Activated CD8-positive, alpha-beta memory T cell treated with anti-CD3 and anti-CD28 coated beads, Interleukin-2, amount 50 U/mL, for 24 hours (primary cell): ENCODE data around the gene IGFALS.

Experiments used
- DNase-seq: peaks from one replicate; pipeline ENCODE4 v3.0.0-alpha.2; 2020; ENCODE audit errors: extremely low read depth

Gene IGFALS

DNA sequence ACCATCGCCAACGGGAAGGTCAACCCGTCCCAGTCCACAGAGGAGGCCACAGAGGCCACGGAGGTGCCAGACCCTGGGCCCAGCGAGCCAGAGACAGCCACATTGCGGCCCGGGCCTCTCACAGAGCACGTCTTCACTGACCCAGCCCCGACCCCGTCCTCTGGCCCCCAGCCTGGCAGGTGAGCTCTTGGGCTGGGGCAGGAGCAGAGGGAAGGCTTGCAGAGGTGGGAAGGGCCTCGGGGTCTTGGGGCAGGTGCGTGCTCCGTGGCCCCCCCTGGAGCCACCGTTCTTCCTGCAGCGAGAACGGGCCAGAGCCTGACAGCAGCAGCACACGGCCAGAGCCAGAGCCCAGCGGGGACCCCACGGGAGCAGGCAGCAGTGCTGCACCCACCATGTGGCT lies 27.3 kb downstream of the IGFALS start:
- DNase-seq: no peak

- no peak for DNase-seq
Measured at GRCh38 chr16:1765826-1766225, 27.7 kb downstream of the IGFALS start.

GRCh38 chr16:1764971-1765370 lies 28.5 kb downstream of the IGFALS start:
- DNase-seq: no peak

- DNase-seq: no peak
Measured at GRCh38 chr16:1763521-1764511, 29.7 kb downstream of the IGFALS start.

DNA sequence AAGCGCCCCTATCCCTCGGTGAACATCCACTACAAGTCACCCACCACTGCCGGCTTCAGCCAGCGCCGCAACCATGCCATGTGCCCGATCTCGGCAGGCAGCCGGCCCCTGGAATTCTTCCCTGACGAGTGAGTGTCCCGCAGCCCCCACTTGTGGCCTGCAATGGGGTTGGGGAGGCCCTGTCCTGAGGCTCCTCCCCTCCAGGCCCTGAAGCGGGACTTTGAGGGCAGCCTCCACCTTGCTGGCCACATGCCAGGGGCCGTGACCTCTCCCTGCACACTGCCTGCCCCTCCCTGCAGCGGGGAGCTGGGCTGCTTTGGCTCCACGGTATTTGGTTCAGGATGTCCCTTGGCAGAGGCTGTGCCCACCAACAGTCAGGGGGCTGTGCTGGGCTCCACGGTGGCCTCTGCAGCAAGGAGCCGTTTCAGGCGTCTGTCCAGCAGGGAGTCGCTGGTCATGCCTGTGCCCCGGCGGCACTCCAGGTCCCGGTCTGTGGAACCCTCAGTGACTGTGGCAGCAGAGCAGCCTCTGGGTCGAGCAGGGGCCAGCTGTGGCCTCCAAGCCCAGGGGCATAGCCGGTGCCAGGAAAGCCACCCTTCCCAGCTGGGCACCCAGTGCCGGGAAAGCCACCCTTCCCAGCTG lies 30.5 kb downstream of the IGFALS start:
- DNase-seq: no peak

- DNase-seq: no peak
Measured at GRCh38 chr16:1762196-1762878, 31.2 kb downstream of the IGFALS start.

DNA sequence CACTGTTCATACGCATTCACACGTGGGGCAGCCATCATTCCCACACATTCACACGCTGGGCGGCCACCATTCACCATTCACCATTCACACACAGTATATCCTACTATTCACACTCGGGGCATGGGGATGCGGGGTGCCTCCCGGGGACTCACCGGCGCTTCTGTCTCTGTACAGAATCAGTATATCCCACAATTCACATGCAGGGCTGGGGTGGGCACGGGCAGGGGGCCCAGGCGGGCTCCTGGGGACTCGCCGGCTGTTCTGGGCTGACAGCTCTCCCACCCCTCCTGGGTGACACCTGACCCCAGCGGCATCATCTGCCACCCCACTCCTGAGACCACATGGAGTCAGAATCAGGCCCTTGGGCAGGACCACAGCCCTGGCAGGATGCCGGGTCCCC lies 31.8 kb downstream of the IGFALS start:
- no peak for DNase-seq

GRCh38 chr16:1760911-1761310 lies 32.6 kb downstream of the IGFALS start:
- DNase-seq: no peak

DNA sequence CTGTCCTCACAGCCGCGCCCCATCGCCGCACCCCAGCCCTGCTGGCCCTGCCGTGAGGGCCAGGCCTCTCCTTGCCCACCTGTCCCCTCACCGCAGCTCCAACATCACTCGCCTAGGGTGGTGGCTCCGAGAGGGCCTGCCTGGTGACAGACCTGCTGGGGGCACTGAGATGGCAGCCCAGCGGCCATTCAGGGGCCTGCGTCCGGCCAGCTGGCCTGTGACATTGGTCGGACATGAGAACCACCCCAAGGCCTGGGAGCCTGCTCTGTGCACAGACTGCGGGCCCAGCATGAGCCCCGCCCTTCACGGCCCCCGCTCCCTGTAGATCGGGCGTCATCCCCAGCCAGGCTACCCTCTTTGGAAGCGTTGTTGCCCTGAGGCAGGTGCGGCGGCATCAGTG lies 34.0 kb downstream of the IGFALS start:
- DNase-seq: no peak

GRCh38 chr16:1758923-1759322 lies 34.6 kb downstream of the IGFALS start:
- no peak for DNase-seq

DNA sequence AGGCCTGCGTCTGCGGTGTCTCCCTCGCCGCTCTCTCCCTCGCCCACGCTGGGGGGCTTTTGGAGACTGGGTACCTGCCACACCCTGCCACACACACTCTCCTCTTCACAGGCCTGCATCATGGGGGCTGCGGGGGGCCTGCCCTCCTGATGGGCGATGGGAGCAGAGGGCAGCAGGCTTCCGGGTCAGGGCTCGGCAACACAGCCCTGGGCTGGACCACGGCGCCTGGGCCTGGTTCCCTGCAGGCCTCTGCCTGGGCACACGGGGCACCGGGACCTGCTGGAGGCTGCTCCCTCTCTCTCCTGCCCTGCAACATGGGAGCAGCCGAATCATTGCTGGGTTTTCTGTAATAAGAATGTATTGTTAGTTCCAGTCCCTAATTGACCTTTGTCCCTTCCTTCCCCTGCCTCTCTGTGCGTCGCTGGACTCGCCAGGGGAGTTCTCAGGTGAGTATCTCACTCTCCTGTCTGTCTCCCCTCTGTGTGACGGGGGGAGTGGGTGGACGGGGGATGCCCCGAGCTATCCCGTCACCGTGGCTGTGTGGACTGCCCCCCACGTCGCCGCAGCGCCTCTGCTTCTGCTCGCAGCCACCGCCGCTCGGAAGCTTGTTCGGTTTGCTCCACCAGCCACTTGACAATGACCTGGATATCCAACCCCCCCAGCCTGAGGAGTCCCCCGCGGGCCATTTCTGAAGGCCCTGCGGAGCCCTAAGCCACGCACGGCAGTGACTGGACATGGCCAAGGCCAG lies 35.6 kb downstream of the IGFALS start:
- DNase-seq: no peak

DNA sequence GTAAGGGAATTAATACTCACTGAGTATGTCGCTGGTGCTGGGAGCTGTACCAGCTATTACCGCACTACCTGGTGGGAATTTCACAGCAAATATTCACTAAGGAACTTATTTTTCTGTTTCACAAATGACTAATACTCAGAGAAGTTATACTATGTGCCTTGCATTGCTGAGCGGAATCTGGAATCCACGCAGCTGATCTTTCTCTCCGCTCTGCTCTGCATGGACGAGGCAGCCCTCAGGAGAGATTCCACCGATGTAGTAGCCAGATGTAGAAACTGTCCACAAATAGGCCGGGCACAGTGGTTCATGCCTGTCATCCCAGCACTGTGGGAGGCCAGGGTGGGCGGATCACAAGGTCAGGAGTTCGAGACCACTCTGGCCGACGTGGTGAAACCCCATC lies 39.3 kb downstream of the IGFALS start:
- no peak for DNase-seq

- no peak for DNase-seq
Measured at GRCh38 chr16:1752853-1753252, 40.7 kb downstream of the IGFALS start.

DNA sequence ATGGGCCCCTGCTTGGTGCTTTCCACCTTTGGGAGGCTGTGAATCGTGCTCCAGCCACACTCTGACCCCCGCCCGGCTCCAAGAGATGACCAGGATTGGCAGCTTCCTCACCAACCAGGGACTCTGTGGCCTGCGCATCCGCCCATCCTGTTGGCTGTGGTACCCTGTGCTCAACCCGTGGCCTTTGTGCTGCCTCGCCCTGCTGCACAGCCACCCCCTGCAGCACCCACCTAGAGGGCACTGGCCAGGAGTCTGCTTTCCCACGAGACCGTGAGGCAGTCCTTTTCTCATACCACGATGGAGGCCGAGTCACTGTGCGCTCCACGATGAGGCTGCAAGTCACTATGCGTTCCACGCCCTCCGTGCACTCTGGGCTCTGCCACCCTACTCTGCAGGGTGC lies 41.6 kb downstream of the IGFALS start:
- no peak for DNase-seq

DNA sequence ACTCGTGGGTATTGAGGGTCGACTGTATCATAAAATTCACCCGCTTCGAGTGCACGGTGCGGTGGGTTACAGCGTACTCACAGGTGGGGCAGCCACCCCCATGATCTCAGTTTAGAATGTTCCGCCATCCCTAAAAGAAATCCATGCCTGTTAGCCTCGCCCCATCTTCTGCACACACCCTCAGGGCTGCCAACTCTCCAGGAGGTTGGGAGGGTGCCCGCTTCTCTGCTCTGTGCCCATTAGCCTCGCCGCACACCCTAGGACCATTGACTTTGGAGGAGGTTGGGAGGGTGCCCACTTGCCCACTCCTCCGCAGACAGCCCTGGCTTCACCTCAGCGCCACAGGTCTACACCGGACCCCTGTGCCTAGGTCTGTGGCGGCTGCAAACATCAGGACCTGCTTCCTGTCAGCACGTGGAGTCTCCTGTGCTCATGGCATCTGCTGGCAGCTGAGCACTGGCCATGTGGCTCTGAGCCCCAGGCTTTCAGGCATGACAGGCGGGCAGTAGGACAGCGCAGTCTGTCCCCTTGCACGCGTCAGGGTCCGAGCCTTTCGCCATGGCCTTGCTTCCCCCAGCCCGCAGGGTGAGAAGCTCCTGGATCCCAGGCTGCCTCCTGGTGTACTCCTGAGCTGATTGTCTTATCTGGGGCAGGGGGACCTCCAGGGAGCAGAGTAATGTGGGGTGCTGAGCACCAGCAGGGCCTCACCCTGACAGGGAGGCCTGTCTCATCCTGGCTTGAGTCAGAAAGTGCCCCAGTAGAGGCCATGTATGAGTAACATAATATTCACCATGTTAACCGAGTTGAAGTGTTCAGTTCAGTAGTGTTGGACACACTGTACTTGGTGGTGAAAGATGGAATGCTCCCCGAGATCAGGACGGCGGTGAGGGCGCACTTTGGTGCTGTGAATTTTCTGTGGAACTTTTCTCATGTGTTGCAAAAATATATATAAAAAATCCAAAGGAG lies 44.1 kb downstream of the IGFALS start:
- DNase-seq: no peak

DNA sequence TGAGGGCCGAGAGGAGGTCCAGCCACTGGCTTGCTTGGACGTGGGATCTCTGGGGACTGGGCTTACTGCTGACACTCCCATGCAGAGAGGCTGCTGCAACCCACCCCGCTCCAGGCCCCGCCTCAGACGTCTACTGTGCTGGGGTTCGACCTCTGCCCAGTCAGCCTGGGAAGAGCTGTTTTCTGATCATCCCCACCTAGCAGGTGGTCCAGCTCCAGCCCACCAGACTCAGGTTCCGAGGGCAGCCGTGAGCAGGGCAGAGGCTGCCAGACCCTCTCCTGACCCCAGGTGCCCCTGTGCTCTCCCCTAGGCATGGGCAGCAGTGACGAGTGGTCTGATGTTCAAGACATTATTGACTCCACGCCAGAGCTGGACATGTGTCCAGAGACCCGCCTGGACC lies 45.6 kb downstream of the IGFALS start:
- no peak for DNase-seq

GRCh38 chr16:1746693-1747195 lies 46.8 kb downstream of the IGFALS start:
- DNase-seq: no peak

DNA sequence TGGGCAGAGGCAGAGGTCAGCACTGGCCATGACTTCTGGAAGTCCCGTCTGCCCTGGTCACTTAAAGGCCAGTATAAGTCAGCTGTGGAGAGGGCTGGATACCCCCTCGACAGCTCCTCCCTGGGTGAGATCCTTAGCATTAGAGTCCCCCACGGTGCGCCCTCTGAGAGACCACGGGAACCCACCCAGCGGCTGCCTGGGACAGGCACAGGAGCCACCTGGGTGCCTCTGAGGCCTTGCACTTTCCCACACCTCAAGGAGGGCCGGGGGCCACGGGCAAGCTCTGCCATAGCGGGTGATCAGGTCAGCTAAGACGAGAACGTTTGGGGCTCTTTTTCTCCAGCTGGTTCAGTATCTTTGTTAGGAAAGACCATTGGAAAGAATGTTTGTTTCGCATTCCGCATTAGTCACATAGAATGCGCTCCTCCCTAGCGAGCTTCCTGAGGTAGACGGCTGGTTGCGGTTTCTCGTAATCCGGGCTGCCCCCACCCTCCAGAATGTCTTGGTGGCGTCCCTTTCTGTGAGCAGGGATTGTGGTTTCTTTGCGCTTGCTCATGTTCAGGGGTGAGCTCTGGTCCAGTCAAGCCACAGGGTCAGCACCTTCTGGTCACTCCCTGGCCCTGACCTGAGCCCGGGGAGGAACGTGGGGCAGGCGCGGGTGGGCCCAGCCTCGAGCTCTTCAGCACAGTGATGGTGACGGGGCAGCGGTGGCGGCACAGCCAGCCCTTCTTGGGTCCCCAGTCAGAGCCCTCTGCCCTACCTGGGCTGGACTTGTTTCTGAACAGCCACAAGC lies 47.4 kb downstream of the IGFALS start:
- DNase-seq: no peak

DNA sequence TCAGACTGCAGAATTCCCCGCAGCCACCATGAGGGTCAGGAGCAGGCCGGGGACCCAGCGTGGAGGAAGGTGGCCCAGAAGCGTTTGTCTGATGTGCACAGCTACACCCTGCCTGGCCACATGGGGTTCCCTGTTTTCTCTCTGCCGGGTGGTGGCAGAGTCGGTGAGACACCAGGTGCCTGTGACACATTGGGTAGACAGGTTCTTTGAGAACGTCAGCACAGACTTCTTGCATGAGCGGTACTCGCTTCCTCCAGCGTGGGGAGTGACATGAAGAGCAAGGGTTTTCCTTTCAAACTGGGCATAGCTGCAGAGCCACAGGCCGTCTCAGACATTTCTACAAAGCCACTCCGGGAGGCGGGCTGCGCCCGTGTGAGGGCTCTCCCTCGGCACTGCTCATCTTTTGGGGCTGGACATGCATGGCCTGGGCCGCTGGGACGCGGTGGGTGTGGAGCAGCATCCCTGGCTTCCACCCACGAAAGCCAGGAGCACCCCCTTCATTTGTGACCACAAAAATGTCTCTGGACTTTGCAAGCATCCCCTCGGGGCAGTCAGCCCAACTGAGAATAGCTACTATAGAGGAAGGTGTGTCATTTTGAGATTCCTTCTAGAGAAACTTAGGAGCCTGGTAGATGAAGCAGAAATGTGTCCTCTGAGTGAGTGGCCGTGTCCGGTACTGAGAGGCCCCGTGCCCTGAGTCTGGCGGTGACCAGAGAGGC lies 48.2 kb downstream of the IGFALS start:
- DNase-seq: no peak
